B cell (primary cell): ENCODE measurements around the gene EPB41L4B. TPM values are rescaled to one million over a fixed set of nuclear protein-coding genes. Genes with fewer than 3 reads are reported as not detected.

Experiments
- ATAC-seq: fragments of 200-7000 bp; cut with Tn5 transposase; one replicate; pipeline ENCODE4 v1.10.0; 2021; ENCODE audit warnings: low read depth, mild to moderate bottlenecking, moderate number of reproducible peaks, moderate library complexity
- CTCF ChIA-PET: fragments of 350-600 bp; sonication (Branson Sonifier 250); formaldehyde crosslinking; loops from one replicate; lab custom pipeline; 2021; ENCODE audit warnings: antibody characterized with exemption, inconsistent platforms; lab: Charles Lee
- POLR2A ChIA-PET: fragments of 350-600 bp; sonication (Branson Sonifier 250); formaldehyde crosslinking; loops from one replicate; lab custom pipeline; 2021; ENCODE audit warnings: antibody characterized with exemption; lab: Charles Lee
- DNase-seq: peaks from one replicate; pipeline ENCODE4 v3.0.0; 2013
- H2AFZ ChIP-seq: 2 replicates; pipeline ENCODE4 v1.6.1; 2012; ENCODE audit warnings: mild to moderate bottlenecking, low read depth, low read length; ENCODE audit not compliant: insufficient read depth, poor library complexity, severe bottlenecking
- H3K27ac ChIP-seq, 2 donors: 1 replicate in 1 of 2; 2 replicates in 1 of 2; pipeline ENCODE4 v1.5.1; 2012 to 2013; ENCODE audit warnings: low read length in 2 of 2, mild to moderate bottlenecking in 2 of 2, moderate library complexity in 1 of 2
- H3K27me3 ChIP-seq, 4 experiments: fragments of 200-600 bp in 1 of 4; sonication (generic) in 1 of 4; replicated peaks in 1 of 4; 1 replicate in 2 of 4; 2 replicates in 2 of 4; pipeline versions ENCODE4 v1.6.1 to v1.7.0; 2013 to 2016; ENCODE audit warnings: low read length in 3 of 4, mild to moderate bottlenecking in 2 of 4, mixed read lengths in 1 of 4, moderate library complexity in 1 of 4; ENCODE audit not compliant: insufficient read depth in 4 of 4, control insufficient read depth in 3 of 4; ENCODE audit errors: control extremely low read depth in 1 of 4
- H3K36me3 ChIP-seq, 2 experiments: replicated peaks in 1 of 2; 1 replicate in 1 of 2; 2 replicates in 1 of 2; pipeline versions ENCODE4 v1.6.1 to v1.7.1; 2013; ENCODE audit warnings: low read length in 1 of 2; ENCODE audit not compliant: insufficient read depth in 2 of 2, control insufficient read depth in 1 of 2; ENCODE audit errors: control extremely low read depth in 1 of 2, extremely low read depth in 1 of 2
- H3K4me1 ChIP-seq, 2 donors: fragments of 200-600 bp in 1 of 2; sonication (generic) in 1 of 2; 1 replicate in 1 of 2; 2 replicates in 1 of 2; pipeline versions ENCODE4 v1.5.1 to v1.6.1; 2013 to 2017; ENCODE audit warnings: low read length in 2 of 2; ENCODE audit not compliant: control insufficient read depth in 2 of 2, insufficient read depth in 2 of 2
- H3K4me2 ChIP-seq: replicated peaks from 2 replicates; pipeline ENCODE3; 2012; ENCODE audit warnings: mild to moderate bottlenecking, low read depth, low read length; ENCODE audit not compliant: poor library complexity, severe bottlenecking
- H3K4me3 ChIP-seq, 5 experiments: fragments of 200-600 bp in 1 of 5; sonication (generic) in 1 of 5; 1 replicate in 3 of 5; 2 replicates in 2 of 5; pipeline versions ENCODE4 v1.5.1 to v1.7.0; 2011 to 2016; ENCODE audit warnings: low read length in 4 of 5, mild to moderate bottlenecking in 4 of 5, low read depth in 2 of 5, control low read depth in 1 of 5, moderate library complexity in 1 of 5; ENCODE audit not compliant: insufficient read depth in 1 of 5; ENCODE audit errors: control extremely low read depth in 1 of 5, extremely low read depth in 1 of 5
- H3K79me2 ChIP-seq: fragments of 200-600 bp; sonication (generic); one replicate; pipeline ENCODE4 v1.6.0; 2016; ENCODE audit warnings: low read length; ENCODE audit not compliant: control insufficient read depth, insufficient read depth
- H3K9ac ChIP-seq: fragments of 200-600 bp; sonication (generic); 2 replicates; pipeline ENCODE4 v1.6.1; 2017; ENCODE audit warnings: mild to moderate bottlenecking, low read length, moderate library complexity
- H3K9me3 ChIP-seq, 3 donors: one replicate each; pipeline versions ENCODE4 v1.6.1 to v1.7.1; 2013; ENCODE audit warnings: low read length in 2 of 3; ENCODE audit not compliant: control insufficient read depth in 2 of 3, insufficient read depth in 1 of 3; ENCODE audit errors: control extremely low read depth in 1 of 3
- H4K20me1 ChIP-seq: 2 replicates; pipeline ENCODE4 v1.6.0; 2012; ENCODE audit warnings: mild to moderate bottlenecking, low read length; ENCODE audit not compliant: insufficient read depth, control insufficient read depth, poor library complexity, severe bottlenecking
- H3K27ac Mint-ChIP-seq: one replicate; pipeline ENCODE4 v1.8.0; 2021; ENCODE audit warnings: mixed read lengths
- H3K27me3 Mint-ChIP-seq: one replicate; pipeline ENCODE4 v1.8.0; 2021; ENCODE audit warnings: mixed read lengths
- H3K4me1 Mint-ChIP-seq: one replicate; pipeline ENCODE4 v1.8.0; 2021; ENCODE audit warnings: mixed read lengths
- H3K4me3 Mint-ChIP-seq: one replicate; pipeline ENCODE4 v1.8.0; 2021; ENCODE audit warnings: mixed read lengths
- H3K9me3 Mint-ChIP-seq: one replicate; pipeline ENCODE4 v1.8.0; 2022; ENCODE audit warnings: mixed read lengths; ENCODE audit not compliant: insufficient read depth
- EZH2 ChIP-seq: IDR thresholded peaks from 2 replicates; pipeline ENCODE4 v1.6.1; 2012; ENCODE audit warnings: borderline replicate concordance, low read depth, mild to moderate bottlenecking, moderate library complexity, low read length; ENCODE audit not compliant: insufficient read depth, poor library complexity, severe bottlenecking
- WGBS: methylation state at CpG from one replicate; pipeline ENCODE4 v1.1.5; 2013; ENCODE audit warnings: missing lambda C conversion rate; ENCODE audit not compliant: insufficient coverage; 5-methylcytosine and 5-hydroxymethylcytosine counted together
- intact Hi-C: fragments of 100-400 bp; cut with micrococcal nuclease; formaldehyde crosslinking; loops from one replicate; pipeline ENCODE4 v1.10.0; 2022
- polyA plus RNA-seq: library from polyadenylated mRNA; depleted of rRNA; stranded (reverse); fragments of >200 nt; gene quantifications from 2 replicates; pipeline ENCODE4 v1.2.3, GENCODE V29; 2012
- total RNA-seq, 2 donors: library from RNA; stranded (reverse); fragments of 120-200 nt in 1 of 2; gene quantifications; 1 replicate in 1 of 2; 2 replicates in 1 of 2; pipeline versions ENCODE4 v1.2.3 to v1.2.4, GENCODE V29; 2013 to 2022
- TF ChIP-seq, protein P1 (sequence below): fragments of 200-600 bp; IDR thresholded peaks from one replicate; pipeline ENCODE4 v1.8.0; 2022; ENCODE audit warnings: antibody characterized with exemption, mild to moderate bottlenecking

EPB41L4B gene
- total and polyA plus RNA-seq, 2 donors (not counting 1 experiment from before 2014, with no cell fraction given) = 2.9 TPM; not detected in 1

DNA sequence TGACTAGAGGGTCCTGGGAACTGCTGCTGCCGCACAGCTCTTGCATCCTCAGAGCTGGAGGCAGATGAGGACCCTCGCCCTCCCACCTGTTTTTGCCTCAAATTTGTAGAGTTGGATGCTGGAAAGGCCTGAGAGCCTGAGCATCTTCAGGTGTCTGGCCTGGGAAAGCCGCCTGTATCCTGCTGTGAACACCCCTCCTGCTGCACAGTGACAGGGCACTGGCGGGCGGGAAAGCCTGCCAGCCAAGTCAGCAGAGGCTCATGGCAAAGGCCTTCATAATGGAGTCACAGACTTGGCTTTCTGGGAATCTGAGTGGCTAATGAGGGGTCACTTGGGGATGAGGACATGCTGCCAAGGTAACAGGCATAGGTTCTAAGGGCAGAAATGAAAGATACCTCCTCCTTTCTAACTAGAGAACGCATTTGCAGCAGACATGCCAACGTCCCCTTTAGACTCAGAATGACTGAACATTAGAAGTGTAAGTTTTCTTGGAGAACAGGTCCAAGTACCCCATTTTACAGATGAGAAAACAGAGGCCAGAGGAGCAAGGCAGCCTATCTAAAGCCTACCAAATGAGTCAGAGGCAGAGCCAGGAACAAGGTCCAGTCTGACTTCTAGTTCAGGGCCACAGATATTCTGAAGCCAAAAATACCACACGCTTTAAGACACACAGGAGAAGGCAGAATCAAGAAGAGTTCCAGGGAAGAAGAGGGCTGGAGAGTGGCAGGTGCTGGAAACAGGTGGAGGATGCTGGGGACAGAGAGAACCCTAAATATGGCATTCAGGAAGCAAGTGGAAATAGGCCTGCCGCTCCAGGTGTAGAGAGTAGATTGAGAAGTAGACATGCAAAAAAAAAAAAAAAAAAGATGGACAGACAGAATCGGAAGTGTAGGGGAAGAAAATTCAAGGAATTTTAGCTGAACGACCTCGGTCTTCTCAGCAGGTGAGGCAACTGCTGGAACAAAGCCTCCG lies 44.1 kb downstream of the EPB41L4B start:
- ATAC-seq (no peak), DNase-seq (no peak)
- no peaks in the 10 kb centered on the region for H3K36me3 ChIP-seq
- H4K20me1 ChIP-seq = no peaks in the 10 kb centered on the region
- H3K27ac ChIP-seq = no peak overlapping the region
- H3K27me3 ChIP-seq = no peaks in the 10 kb centered on the region
- no peaks in the 10 kb centered on the region for H3K4me1 Mint-ChIP-seq
- intact Hi-C loops = no loop called here
- H3K4me3 ChIP-seq = no peak overlapping the region
- no peak overlapping the region for H3K4me2 ChIP-seq
- 93% methylated on average over 11 of the region's 13 CpGs for WGBS
- H3K4me1 ChIP-seq = no peaks in the 10 kb centered on the region
- no peaks in the 10 kb centered on the region for H3K9me3 ChIP-seq
- ChIA-PET CTCF (interaction anchor here (0.7 kb wide), 1 partner anchor 14 kb away, joined by 5 read pairs; no protein-coding TSS in a partner anchor), POLR2A (no interaction called here)
- no peaks in the 10 kb centered on the region for H3K79me2 ChIP-seq
- no peak overlapping the region for H3K9ac ChIP-seq
- no peak overlapping the region for H3K4me3 Mint-ChIP-seq
- no peak overlapping the region for H2AFZ ChIP-seq
- no peak overlapping the region for H3K27ac Mint-ChIP-seq
- no peak for TF ChIP-seq EZH2
- TF ChIP-seq, protein P1, sequence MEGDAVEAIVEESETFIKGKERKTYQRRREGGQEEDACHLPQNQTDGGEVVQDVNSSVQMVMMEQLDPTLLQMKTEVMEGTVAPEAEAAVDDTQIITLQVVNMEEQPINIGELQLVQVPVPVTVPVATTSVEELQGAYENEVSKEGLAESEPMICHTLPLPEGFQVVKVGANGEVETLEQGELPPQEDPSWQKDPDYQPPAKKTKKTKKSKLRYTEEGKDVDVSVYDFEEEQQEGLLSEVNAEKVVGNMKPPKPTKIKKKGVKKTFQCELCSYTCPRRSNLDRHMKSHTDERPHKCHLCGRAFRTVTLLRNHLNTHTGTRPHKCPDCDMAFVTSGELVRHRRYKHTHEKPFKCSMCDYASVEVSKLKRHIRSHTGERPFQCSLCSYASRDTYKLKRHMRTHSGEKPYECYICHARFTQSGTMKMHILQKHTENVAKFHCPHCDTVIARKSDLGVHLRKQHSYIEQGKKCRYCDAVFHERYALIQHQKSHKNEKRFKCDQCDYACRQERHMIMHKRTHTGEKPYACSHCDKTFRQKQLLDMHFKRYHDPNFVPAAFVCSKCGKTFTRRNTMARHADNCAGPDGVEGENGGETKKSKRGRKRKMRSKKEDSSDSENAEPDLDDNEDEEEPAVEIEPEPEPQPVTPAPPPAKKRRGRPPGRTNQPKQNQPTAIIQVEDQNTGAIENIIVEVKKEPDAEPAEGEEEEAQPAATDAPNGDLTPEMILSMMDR = no peak
- H3K9me3 Mint-ChIP-seq = no peaks in the 10 kb centered on the region
- peaks cover 21% of the 10 kb centered on the region for H3K27me3 Mint-ChIP-seq
